Measurements from ENCODE around the gene N4BP3.

Gene N4BP3

DNA sequence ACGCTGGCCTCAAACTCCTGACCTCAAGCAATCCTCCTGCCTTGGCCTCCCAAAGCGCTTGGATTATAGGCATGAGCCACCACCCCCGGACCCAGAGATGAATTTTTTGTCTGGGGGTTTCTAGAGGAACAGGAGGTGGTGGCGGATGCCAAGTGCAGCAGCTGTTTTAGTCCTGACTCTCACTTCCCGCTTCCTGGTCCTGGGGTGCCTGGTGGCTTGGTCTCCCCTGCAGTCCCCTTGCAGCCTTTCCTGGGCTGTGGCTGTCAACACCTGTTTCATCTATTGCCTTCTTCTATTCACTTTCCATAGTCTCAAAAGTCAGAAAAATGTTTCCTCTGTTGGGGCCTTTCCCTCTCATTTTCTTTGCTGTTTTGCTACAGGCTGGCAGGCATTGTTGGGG is 46.8 kb downstream of the N4BP3 start:
- no peaks in the 10 kb centered on the region for H3K27me3 ChIP-seq (replicated peaks; ENCODE audit: control insufficient read depth, insufficient read depth, low read length)
- no peak for DNase-seq (ENCODE audit: extremely low read depth, insufficient read length)
- TF ChIP-seq, protein P1, sequence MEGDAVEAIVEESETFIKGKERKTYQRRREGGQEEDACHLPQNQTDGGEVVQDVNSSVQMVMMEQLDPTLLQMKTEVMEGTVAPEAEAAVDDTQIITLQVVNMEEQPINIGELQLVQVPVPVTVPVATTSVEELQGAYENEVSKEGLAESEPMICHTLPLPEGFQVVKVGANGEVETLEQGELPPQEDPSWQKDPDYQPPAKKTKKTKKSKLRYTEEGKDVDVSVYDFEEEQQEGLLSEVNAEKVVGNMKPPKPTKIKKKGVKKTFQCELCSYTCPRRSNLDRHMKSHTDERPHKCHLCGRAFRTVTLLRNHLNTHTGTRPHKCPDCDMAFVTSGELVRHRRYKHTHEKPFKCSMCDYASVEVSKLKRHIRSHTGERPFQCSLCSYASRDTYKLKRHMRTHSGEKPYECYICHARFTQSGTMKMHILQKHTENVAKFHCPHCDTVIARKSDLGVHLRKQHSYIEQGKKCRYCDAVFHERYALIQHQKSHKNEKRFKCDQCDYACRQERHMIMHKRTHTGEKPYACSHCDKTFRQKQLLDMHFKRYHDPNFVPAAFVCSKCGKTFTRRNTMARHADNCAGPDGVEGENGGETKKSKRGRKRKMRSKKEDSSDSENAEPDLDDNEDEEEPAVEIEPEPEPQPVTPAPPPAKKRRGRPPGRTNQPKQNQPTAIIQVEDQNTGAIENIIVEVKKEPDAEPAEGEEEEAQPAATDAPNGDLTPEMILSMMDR (IDR thresholded peaks at IDR 0.05; ENCODE audit: insufficient read depth, low read length, poor library complexity, severe bottlenecking): no peak

DNA sequence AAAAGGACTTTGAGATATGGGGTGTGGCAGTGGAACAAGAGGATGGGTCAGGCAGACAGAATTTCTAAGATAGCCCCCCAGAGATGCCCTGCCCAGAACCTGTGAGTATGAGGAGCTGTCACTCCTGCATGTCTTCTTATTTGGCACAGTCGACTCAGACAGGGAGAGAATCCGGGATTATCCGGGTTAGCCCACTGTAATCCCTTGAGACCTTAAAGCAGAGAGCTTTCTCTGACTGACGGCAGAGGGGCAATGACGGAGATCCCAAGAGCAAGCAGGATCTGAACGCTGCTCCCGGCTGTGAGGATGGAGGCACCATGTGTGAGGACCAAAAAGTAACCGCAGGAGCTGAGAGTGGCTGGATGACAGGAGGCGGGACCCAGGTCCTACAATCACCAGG is 49.1 kb downstream of the N4BP3 start:
- no peaks in the 10 kb centered on the region for H3K36me3 ChIP-seq (ENCODE audit: control insufficient read depth, insufficient read depth, low read length)
- TF ChIP-seq, protein P1 (IDR thresholded peaks at IDR 0.05; ENCODE audit: insufficient read depth, low read length, poor library complexity, severe bottlenecking): no peak
- no peak for DNase-seq (ENCODE audit: extremely low read depth, insufficient read length)
- H3K4me3 ChIP-seq (replicated peaks; ENCODE audit: low read depth, low read length): no peak overlapping the region
- H3K27me3 ChIP-seq (replicated peaks; ENCODE audit: control insufficient read depth, insufficient read depth, low read length): no peaks in the 10 kb centered on the region

More for the DNA sequence above, 46.8 kb downstream of the N4BP3 start:
- Histone ChIP-seq H3K4me3 (replicated peaks; ENCODE audit: low read depth, low read length) (no peak overlapping the region), H3K36me3 (ENCODE audit: control insufficient read depth, insufficient read depth, low read length) (no peaks in the 10 kb centered on the region)

DNA sequence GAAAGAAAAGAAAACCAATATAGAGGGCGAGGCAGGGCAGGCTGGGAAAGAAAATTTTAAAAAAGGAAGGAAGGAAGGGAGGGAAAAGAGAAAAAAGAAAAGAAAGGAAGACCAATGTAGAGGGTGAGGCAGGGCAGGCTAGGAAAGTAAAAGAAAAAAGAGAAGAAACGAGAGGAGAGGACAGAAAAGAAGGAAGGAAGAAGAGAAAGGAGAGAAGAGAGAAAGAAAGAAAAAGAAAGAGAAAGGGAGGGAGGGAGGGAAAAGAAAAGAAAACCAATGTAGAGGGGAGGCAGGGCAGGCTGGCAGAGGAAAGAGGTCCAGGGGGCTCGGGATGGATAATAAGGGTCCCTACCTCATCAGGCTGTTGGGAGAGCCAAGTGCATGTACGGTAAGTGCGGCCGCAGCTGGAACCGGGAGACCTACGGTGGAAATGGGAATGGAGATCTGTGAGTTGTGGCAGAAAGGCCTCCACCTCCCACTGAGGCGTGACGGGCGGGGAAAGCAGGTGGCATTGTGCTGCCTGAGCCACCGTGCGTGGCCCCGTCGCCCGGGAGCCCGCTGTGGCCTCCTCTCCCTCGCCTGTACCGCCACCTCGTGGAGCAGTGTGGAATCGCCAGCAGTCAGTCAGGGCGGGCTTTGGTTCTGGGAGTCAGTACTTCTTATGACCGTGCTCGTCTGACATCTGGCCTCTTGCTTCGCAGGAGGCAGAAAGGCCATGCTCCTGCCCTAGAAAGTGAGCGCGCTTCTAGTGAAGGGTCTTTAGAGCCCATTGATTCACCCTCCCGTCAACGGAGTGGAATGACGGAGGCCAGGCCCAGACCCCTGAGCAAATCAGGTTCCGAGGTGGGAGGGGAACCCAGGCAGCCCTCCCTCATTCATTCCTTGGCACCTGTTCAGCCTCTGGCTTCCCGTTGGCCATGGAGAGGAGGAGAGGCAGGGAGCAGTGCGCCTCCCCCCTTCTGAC is 50.7 kb downstream of the N4BP3 start:
- Histone ChIP-seq H3K27me3 (replicated peaks; ENCODE audit: control insufficient read depth, insufficient read depth, low read length) (no peaks in the 10 kb centered on the region), H3K36me3 (ENCODE audit: control insufficient read depth, insufficient read depth, low read length) (no peaks in the 10 kb centered on the region), H3K4me3 (replicated peaks; ENCODE audit: low read depth, low read length) (no peak overlapping the region)
- TF ChIP-seq, protein P1 (IDR thresholded peaks at IDR 0.05; ENCODE audit: insufficient read depth, low read length, poor library complexity, severe bottlenecking): peak; percentile 99
- DNase-seq (ENCODE audit: extremely low read depth, insufficient read length): peak; percentile 85

DNA sequence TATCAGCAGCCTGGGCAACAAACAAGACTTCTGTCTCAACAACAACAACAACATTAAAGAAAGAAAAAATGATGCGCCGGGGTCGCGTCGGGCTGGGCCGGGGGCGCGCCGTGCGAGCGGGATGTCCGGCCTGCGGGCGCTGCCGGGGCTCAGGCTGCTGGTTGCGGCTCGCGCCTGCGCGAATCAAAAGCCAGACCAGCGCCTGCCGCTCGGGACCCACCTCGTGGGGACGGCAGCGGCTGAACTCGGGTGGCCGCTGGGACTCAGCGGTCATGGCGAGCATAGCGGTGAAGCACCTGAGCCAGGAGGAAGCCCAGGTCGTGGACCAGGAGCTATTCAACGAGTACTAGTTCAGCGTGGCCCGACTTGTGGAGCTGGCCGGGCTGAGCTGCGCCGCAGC is 52.2 kb downstream of the N4BP3 start:
- no peak overlapping the region for H3K4me3 ChIP-seq (replicated peaks; ENCODE audit: low read depth, low read length)
- TF ChIP-seq, protein P1 (IDR thresholded peaks at IDR 0.05; ENCODE audit: insufficient read depth, low read length, poor library complexity, severe bottlenecking): no peak
- H3K36me3 ChIP-seq (ENCODE audit: control insufficient read depth, insufficient read depth, low read length): no peaks in the 10 kb centered on the region
- no peak for DNase-seq (ENCODE audit: extremely low read depth, insufficient read length)
- no peaks in the 10 kb centered on the region for H3K27me3 ChIP-seq (replicated peaks; ENCODE audit: control insufficient read depth, insufficient read depth, low read length)

DNA sequence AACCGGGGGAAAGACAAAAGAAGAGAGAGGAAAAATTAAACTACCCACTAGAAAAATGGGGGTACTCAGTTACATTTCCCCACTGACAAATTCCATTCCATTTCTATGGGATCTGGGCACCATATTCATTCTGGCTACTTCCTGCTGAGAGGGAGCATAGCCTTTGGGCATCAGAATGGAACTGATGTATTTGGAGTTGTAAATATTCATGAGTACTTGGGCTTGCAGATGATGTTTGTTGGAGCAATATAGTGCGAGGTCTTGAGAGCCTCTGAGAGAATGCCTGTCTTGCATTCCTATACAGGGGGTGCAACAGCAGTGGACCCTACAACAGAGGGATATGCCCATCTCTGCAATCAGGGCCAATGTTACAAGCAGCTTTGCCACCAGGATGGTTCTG is 57.1 kb downstream of the N4BP3 start:
- no peak for DNase-seq (ENCODE audit: extremely low read depth, insufficient read length)
- H3K27me3 ChIP-seq (replicated peaks; ENCODE audit: control insufficient read depth, insufficient read depth, low read length): no peaks in the 10 kb centered on the region
- H3K36me3 ChIP-seq (ENCODE audit: control insufficient read depth, insufficient read depth, low read length): no peaks in the 10 kb centered on the region
- H3K4me3 ChIP-seq (replicated peaks; ENCODE audit: low read depth, low read length): no peak overlapping the region
- TF ChIP-seq, protein P1 (IDR thresholded peaks at IDR 0.05; ENCODE audit: insufficient read depth, low read length, poor library complexity, severe bottlenecking): no peak

All from GM06990 (cell line).